GM12891 (cell line): ENCODE measurements around the gene TCF7L2.

Source experiments
- POLR2A ChIP-seq: IDR thresholded peaks from 2 replicates; pipeline ENCODE4 v1.6.1; 2011; ENCODE audit warnings: low read depth, low read length, control low read depth
- POLR2AphosphoS5 ChIP-seq: IDR thresholded peaks from 2 replicates; pipeline ENCODE4 v1.6.1; 2011; ENCODE audit warnings: low read depth, low read length, control low read depth
- SPI1 ChIP-seq: IDR thresholded peaks from 2 replicates; pipeline ENCODE4 v1.6.1; 2011; ENCODE audit warnings: low read depth, low read length, control low read depth
- TAF1 ChIP-seq: IDR thresholded peaks from 2 replicates; pipeline ENCODE4 v1.6.1; 2011; ENCODE audit warnings: low read depth, low read length, control low read depth

DNA sequence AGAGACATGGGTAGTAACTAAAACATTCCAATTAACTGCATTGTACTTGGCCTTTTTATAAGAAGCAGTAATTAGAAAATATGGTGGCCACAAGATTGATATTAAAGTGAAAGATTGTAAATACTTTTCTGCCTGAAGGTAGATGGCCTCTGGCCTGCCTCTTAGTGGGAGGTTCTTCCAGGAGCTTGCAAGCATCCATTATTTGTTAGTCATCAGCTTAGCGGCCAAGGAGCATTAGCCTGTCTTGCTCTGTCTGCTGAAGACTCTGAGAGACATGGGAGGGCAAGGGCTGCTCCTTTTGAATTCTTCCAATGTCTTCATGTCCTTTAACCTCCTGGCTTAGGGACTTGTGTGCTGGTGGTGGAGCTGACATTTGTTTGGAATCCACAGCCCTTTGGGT lies 80.4 kb downstream of the TCF7L2 start:
- TF ChIP-seq POLR2A, result no peak
- no peak for TF ChIP-seq TAF1
- no peak for TF ChIP-seq POLR2AphosphoS5
- no peak for TF ChIP-seq SPI1
